Smooth muscle cell (in vitro differentiated cells): ENCODE data around the gene SLC4A3. TPM values are rescaled to one million over a fixed set of nuclear protein-coding genes. Genes with fewer than 3 reads are reported as not detected.

Experiments
- DNase-seq: peaks from one replicate; lab custom pipeline; 2025; ENCODE audit not compliant: unreplicated experiment; lab: John Stamatoyannopoulos, UW
- H2AFZ ChIP-seq: fragments of 200-600 bp; sonication (generic); 2 replicates; pipeline ENCODE4 v1.6.0; 2016; ENCODE audit warnings: antibody characterized with exemption, low read depth, mild to moderate bottlenecking
- H3F3A ChIP-seq: fragments of 200-600 bp; sonication (generic); 2 replicates; pipeline ENCODE4 v1.6.0; 2017; ENCODE audit warnings: antibody characterized with exemption, low read depth
- H3K27ac ChIP-seq: fragments of 200-600 bp; sonication (generic); 2 replicates; pipeline ENCODE4 v1.5.1; 2016; ENCODE audit warnings: low read depth, mild to moderate bottlenecking
- H3K27me3 ChIP-seq: fragments of 200-600 bp; sonication (generic); 2 replicates; pipeline ENCODE4 v1.6.1; 2016; ENCODE audit warnings: low read depth, mild to moderate bottlenecking
- H3K36me3 ChIP-seq: fragments of 200-600 bp; sonication (generic); 2 replicates; pipeline ENCODE4 v1.5.1; 2016; ENCODE audit warnings: low read depth
- H3K4me1 ChIP-seq: fragments of 200-600 bp; sonication (generic); 2 replicates; pipeline ENCODE4 v1.5.1; 2016; ENCODE audit warnings: low read depth
- H3K4me2 ChIP-seq: fragments of 200-600 bp; sonication (generic); 2 replicates; pipeline ENCODE4 v1.6.0; 2016; ENCODE audit warnings: mild to moderate bottlenecking
- H3K4me3 ChIP-seq: fragments of 200-600 bp; sonication (generic); 2 replicates; pipeline ENCODE4 v1.5.1; 2016; ENCODE audit warnings: mild to moderate bottlenecking
- H3K79me2 ChIP-seq: fragments of 200-600 bp; sonication (generic); 2 replicates; pipeline ENCODE4 v1.6.0; 2016; ENCODE audit warnings: low read depth, mild to moderate bottlenecking
- H3K9ac ChIP-seq: fragments of 200-600 bp; sonication (generic); 2 replicates; pipeline ENCODE4 v1.6.0; 2016; ENCODE audit warnings: low read depth
- H3K9me3 ChIP-seq: fragments of 200-600 bp; sonication (generic); replicated peaks from 2 replicates; pipeline ENCODE4 v1.5.1; 2016; ENCODE audit warnings: low read depth
- H4K20me1 ChIP-seq: fragments of 200-600 bp; sonication (generic); 2 replicates; pipeline ENCODE4 v1.6.0; 2016; ENCODE audit warnings: low read depth
- CTCF ChIP-seq: fragments of 200-600 bp; sonication (generic); IDR thresholded peaks from 2 replicates; pipeline ENCODE4 v1.5.1; 2017; ENCODE audit warnings: borderline replicate concordance, mild to moderate bottlenecking, antibody characterized with exemption; ENCODE audit not compliant: insufficient read depth, poor library complexity, severe bottlenecking
- WGBS: methylation state at CpG from one replicate; pipeline ENCODE4 v1.1.7; 2016; ENCODE audit warnings: low lambda C conversion rate; 5-methylcytosine and 5-hydroxymethylcytosine counted together
- polyA plus RNA-seq: library from polyadenylated mRNA; unstranded; fragments of >200 nt; fragmentation: Nextera tagmentation; extraction: Ambion mirVana; gene quantifications from 2 replicates; pipeline ENCODE4 v1.2.1, GENCODE V29; 2016
- total RNA-seq: library from RNA; depleted of rRNA; stranded (reverse); fragments of >200 nt; gene quantifications from 2 replicates; pipeline ENCODE4 v1.2.3, GENCODE V29; 2014

SLC4A3 gene
- total and polyA plus RNA-seq, 2 experiments from 2014 or later, result 4.9 to 12.1 TPM

- Histone ChIP-seq H3K9me3 (no peaks in the 10 kb centered on the region), H2AFZ (no peak overlapping the region), H3K4me1 (no peaks in the 10 kb centered on the region), H3K27ac (no peak overlapping the region), H3K36me3 (no peaks in the 10 kb centered on the region), H3K79me2 (no peaks in the 10 kb centered on the region), H3K9ac (no peak overlapping the region), H4K20me1 (no peaks in the 10 kb centered on the region), H3F3A (no peaks in the 10 kb centered on the region), H3K27me3 (no peaks in the 10 kb centered on the region), H3K4me3 (no peak overlapping the region), H3K4me2 (no peak overlapping the region)
- TF ChIP-seq CTCF, result peak; percentile 4
- 48% methylated on average over 4 of the region's 4 CpGs for WGBS
- DNase-seq, result no peak
Observed at GRCh38 chr2:219619235-219619634, 8.2 kb upstream of the SLC4A3 start.

GRCh38 chr2:219620546-219620945, 6.9 kb upstream of the SLC4A3 start:
- WGBS, result 89% methylated on average over 6 of the region's 6 CpGs
- H2AFZ ChIP-seq, result no peak overlapping the region
- no peaks in the 10 kb centered on the region for H3K36me3 ChIP-seq
- no peaks in the 10 kb centered on the region for H3K27me3 ChIP-seq
- no peak for DNase-seq
- no peaks in the 10 kb centered on the region for H4K20me1 ChIP-seq
- H3K27ac ChIP-seq, result no peak overlapping the region
- H3K4me3 ChIP-seq, result no peak overlapping the region
- TF ChIP-seq CTCF, result no peak
- H3K9me3 ChIP-seq, result no peaks in the 10 kb centered on the region
- H3K4me2 ChIP-seq, result no peak overlapping the region
- H3K79me2 ChIP-seq, result no peaks in the 10 kb centered on the region
- no peaks in the 10 kb centered on the region for H3K4me1 ChIP-seq
- no peak overlapping the region for H3K9ac ChIP-seq
- no peaks in the 10 kb centered on the region for H3F3A ChIP-seq

- Histone ChIP-seq H3K4me1 (no peaks in the 10 kb centered on the region), H3K27ac (no peak overlapping the region), H3K79me2 (no peaks in the 10 kb centered on the region), H3K9me3 (no peaks in the 10 kb centered on the region), H3K4me3 (no peak overlapping the region), H3K9ac (no peak overlapping the region), H4K20me1 (no peaks in the 10 kb centered on the region), H3F3A (no peaks in the 10 kb centered on the region), H3K4me2 (no peak overlapping the region), H3K36me3 (no peaks in the 10 kb centered on the region), H2AFZ (no peak overlapping the region), H3K27me3 (no peaks in the 10 kb centered on the region)
- no peak for DNase-seq
- WGBS, result 89% methylated on average over 4 of the region's 4 CpGs
- no peak for TF ChIP-seq CTCF
Observed at GRCh38 chr2:219621935-219622334, 5.5 kb upstream of the SLC4A3 start.

GRCh38 chr2:219622472-219622871, 5.0 kb upstream of the SLC4A3 start:
- H3F3A ChIP-seq, result no peaks in the 10 kb centered on the region
- 91% methylated on average over 2 of the region's 2 CpGs for WGBS
- no peak for TF ChIP-seq CTCF
- H3K9me3 ChIP-seq, result no peaks in the 10 kb centered on the region
- no peaks in the 10 kb centered on the region for H3K27me3 ChIP-seq
- DNase-seq, result no peak
- no peak overlapping the region for H3K4me3 ChIP-seq
- H3K4me2 ChIP-seq, result no peak overlapping the region
- H3K9ac ChIP-seq, result no peak overlapping the region
- H3K36me3 ChIP-seq, result no peaks in the 10 kb centered on the region
- no peak overlapping the region for H3K27ac ChIP-seq
- no peak overlapping the region for H2AFZ ChIP-seq
- no peaks in the 10 kb centered on the region for H4K20me1 ChIP-seq
- no peaks in the 10 kb centered on the region for H3K79me2 ChIP-seq
- H3K4me1 ChIP-seq, result no peaks in the 10 kb centered on the region
